Hematopoietic multipotent progenitor cell treated with erythropoietin and hydrocortisone succinate and interleukin-3 and kit ligand, for 4 days (in vitro differentiated cells): Measurements from ENCODE around the gene FNDC4.
"Not testable (repeated sequence)": the region's sequence is repeated elsewhere in the genome, so short reads cannot be mapped to it uniquely, and the experiment has no call there.

Source experiments
- DNase-seq: peaks from one replicate; pipeline ENCODE4 v3.0.0-alpha.2; 2015

The FNDC4 gene

GRCh38 chr2:27494944-27495554 lies at the start of gene FNDC4:
FNDC4 (minus strand) TSS chr2:27495200; CDS start chr2:27494679, 521 bp downstream.
- peak; percentile 23 for DNase-seq

- DNase-seq: no peak
Observed at GRCh38 chr2:27544143-27544821, 49.3 kb upstream of the FNDC4 start.

GRCh38 chr2:27539649-27540048 lies 44.6 kb upstream of the FNDC4 start:
- not testable (repeated sequence) for DNase-seq

- not testable (repeated sequence) for DNase-seq
Observed at GRCh38 chr2:27538839-27539450, 43.9 kb upstream of the FNDC4 start.

GRCh38 chr2:27537287-27537686 lies 42.3 kb upstream of the FNDC4 start:
- DNase-seq: no peak

GRCh38 chr2:27531983-27532382 lies 37.0 kb upstream of the FNDC4 start:
- DNase-seq: no peak

- no peak for DNase-seq
Observed at GRCh38 chr2:27527182-27527581, 32.2 kb upstream of the FNDC4 start.

GRCh38 chr2:27522400-27522945 lies 27.5 kb upstream of the FNDC4 start:
- no peak for DNase-seq

- DNase-seq: no peak
Observed at GRCh38 chr2:27520316-27520715, 25.3 kb upstream of the FNDC4 start.

GRCh38 chr2:27518782-27519113 lies 23.7 kb upstream of the FNDC4 start:
- DNase-seq: no peak

GRCh38 chr2:27518113-27518781 lies 23.2 kb upstream of the FNDC4 start:
- DNase-seq: no peak

- DNase-seq: peak; percentile 52
Observed at GRCh38 chr2:27509326-27509725, 14.3 kb upstream of the FNDC4 start.

- no peak for DNase-seq
Observed at GRCh38 chr2:27507293-27507692, 12.3 kb upstream of the FNDC4 start.

- DNase-seq: no peak
Observed at GRCh38 chr2:27506587-27506986, 11.6 kb upstream of the FNDC4 start.

GRCh38 chr2:27502142-27502541 lies 7.1 kb upstream of the FNDC4 start:
- no peak for DNase-seq

- DNase-seq: no peak
Observed at GRCh38 chr2:27501042-27501441, 6.0 kb upstream of the FNDC4 start.

- DNase-seq: no peak
Observed at GRCh38 chr2:27498975-27499374, 4.0 kb upstream of the FNDC4 start.

GRCh38 chr2:27497288-27497627 lies 2.3 kb upstream of the FNDC4 start:
- DNase-seq: no peak

- DNase-seq: peak; percentile 72
Observed at GRCh38 chr2:27496357-27497287, 1.6 kb upstream of the FNDC4 start, which contains the start of gene GCKR. GCKR (plus strand) TSS chr2:27496839; CDS start chr2:27496905, 66 bp downstream.

- no peak for DNase-seq
Observed at GRCh38 chr2:27495840-27496356, 898 bp upstream of the FNDC4 start.

- peak; percentile 8 for DNase-seq
Observed at GRCh38 chr2:27494284-27494943, 586 bp downstream of the FNDC4 start.

- DNase-seq: no peak
Observed at GRCh38 chr2:27493948-27494283, 1.1 kb downstream of the FNDC4 start.
